RPMI8226 (cell line): ENCODE measurements around the gene C18orf63.

ENCODE experiments used
- DNase-seq: peaks from one replicate; pipeline ENCODE4 v3.0.0-alpha.2; 2015

C18orf63 gene

DNA sequence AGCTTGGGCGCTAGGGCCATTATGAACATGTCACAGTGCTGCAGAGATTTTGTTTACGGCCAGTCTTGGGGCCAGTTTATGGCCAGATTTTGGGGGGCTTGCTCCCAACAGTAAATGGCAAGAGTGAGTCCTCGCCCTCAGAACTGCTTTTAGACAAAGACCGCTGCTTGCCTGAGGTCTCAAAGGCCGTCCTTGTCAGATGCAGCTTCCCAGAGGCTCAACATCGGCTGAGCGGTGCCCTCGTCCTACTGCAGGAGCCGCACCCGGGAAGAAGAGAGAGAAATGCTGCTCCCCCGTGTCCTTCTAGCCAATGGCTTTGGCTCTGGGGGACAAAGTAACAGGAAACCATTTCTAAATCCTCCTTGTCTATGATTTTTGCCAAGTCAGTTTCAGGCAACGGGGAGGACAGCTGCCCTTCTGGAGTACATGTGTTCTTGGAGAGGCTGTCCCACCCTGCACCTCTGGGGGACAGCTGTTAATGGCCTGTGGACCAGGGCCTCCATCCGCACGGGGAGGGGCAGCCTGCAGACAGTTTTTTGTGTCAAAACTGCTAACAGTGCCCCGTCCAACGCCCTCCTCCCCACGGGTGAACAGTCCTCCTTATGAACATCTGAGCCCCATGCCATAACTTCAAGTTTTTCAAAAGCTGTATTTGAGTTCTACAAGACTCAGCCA lies 66.1 kb downstream of the C18orf63 start:
- DNase-seq: no peak

DNA sequence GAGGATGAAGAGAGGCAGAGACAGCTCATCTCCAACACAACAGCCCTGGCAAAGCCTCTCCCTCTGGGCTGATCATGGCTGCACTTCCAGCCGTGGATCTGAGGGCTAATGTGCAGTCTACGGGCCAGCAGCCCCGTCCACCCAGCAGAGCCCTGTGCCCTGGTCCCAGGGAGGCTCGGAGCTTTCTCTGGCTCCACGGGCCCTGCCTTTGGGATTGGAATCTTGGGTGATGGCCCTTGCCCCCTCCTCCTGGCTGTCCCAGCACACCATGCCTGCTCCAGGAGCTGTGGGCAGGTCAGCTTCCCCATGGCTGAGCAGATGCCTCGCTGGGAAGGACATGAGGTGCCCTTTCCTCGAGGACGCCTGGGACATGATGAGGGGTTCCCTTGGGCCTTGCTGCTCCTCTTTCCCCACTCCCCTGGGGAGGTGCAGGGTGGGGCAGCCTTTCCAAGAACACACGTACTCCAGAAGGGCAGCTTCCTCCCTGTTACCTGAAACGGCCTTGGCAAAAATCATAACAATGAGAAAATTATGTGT lies 66.9 kb downstream of the C18orf63 start:
- DNase-seq: no peak

DNA sequence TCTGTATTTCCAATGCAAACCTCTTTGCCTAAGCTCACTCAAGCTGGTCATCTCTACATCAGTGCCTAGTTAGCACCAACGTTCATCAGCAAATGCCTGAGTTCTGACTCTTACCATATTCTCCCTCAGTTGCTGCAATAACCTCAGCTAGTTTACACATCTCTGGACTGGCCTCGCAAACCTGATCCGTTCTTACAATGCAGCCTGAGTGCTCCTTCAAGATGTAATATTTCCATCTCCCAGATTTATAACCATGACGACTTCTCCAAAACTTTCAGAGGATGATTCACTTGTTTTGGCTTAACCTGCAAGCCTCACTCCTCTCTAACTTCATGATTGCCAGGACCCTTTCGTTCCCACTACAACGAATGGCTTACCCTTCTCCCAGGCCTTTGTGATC lies 71.7 kb downstream of the C18orf63 start:
- no peak for DNase-seq

DNA sequence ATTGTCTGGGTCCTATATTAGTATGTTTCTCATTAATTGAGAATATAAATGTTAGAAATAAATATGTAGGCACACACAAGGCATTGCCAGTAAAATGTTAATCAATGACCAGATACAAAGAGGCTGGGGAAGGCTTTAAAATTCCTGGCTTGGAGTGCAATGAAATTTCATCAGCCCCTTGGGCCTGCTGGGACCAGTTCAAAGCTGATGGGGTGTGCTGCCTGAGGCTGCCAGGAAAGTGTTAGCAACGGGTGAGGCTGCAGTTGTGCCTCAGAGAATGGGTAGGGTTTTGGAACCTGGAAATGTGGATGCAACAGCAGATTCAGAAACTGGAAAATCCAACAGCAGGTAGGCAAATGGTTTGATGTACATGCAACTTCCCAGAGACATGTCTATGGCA lies 72.6 kb downstream of the C18orf63 start:
- no peak for DNase-seq

DNA sequence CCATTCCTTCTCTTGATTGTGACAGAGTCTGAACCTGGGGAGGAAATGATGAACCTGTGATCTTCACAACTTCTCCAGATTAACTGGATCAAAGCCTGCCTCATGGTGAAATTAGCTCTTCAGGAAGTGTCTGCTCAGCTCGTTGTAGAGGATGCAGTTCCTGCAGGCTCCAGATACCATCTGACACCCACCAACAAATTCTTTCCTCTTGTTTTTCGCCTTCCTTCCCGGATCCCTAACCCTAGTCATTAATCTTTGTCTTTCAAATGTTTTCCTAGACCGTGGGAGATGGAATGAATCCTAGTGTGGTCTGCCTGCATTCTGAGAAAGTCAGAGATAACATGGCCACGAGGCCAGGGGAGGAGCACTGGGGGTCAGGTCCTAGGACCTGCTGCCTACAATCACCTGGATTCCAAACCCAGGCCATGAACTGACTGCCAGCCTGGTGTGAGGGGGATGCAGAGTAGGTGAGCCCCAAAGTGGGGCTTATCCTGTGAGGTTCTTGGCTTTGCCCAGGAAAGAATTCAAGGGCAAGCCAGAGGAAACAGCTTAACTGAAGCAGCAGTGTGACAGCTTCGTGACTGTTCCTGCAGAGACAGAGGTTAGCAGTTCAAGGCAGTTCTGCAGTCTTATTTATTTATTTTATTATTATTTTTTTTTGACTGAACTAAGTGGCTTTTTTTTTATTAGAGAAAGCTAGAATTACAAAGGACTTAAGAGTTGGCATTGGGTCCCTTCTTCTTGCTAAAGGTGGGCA lies 73.7 kb downstream of the C18orf63 start:
- DNase-seq: no peak

DNA sequence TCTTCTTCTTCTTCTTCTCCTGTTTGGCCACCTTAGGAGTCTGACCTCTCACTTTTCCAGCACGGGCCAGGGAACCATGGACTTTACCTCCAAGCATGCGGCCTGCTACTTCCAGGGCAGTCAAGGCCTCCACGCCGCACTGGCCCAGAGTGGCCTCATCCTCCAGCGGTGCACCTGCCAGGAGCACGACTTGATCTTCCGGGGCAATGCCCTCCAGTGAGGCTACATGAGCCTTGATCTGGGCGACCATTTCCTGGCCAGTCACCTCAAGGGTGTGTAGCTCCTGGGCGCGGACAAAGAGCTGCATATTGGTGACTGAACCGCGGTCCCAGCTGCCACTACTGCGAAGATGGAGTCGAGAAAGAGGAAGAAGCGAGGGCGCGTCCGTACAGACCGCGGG lies 74.4 kb downstream of the C18orf63 start:
- no peak for DNase-seq

DNA sequence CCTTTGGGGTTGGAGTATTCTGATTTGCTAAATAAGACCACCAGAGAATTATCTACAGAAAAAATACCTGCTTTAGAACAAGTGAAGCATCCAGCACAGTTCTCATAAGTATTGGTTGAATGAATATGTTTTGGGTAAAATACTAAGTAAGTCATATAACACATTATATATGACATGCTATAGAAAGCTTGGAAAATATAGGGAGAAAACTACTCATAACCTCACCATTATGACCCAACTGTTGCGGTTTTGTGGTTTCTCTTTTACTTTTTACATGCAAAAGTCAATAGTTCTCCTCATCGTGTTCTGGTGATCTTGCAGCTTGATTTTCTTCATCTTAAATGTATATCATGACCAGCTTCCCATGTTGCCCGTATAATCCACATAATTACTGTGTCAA lies 75.3 kb downstream of the C18orf63 start:
- DNase-seq: no peak

GRCh38 chr18:74392323-74392722 lies 76.7 kb downstream of the C18orf63 start:
- no peak for DNase-seq

DNA sequence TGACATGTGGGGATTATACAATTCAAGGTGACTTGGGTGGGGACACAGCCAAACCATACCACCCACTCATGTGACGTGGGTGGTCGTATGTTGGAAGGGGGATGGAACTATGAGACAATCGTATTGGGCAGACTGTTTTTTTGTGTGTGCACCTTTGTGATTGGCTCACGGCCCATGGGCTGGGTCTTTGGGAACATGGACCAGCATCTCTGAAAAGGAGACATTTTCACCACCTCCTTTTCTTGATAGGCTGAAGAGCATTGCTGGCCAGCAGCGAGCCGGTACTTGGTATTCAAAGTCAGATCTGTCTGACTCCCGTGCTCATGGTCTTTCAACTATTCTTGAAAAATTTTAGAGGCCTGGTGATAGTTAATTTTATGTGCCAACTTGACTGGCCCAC lies 79.4 kb downstream of the C18orf63 start:
- no peak for DNase-seq

DNA sequence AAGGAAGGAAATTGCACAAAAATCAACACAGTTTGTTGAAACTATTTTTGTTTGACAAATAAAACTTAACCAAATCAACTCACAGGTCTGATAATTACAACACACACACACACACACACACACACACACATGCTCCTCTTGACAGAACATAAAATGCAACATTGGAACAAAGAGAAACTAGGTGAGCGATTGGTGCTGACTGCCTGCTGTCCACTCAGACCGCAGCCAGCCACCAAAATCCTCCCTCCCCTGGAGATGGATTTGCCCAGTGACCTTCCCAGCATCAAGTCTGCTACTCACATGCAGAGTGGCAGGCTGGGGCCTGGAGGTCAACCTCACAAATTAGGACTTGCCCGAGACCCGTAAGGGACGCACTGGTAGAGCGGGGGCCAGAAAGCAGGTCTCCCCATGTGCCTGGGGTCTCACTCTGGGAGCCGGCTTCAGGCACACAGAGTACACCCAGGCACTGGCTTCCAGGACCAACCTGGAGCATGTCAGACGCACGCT lies 80.1 kb downstream of the C18orf63 start:
- DNase-seq: no peak

- DNase-seq: no peak
Observed at GRCh38 chr18:74396171-74397169, 80.8 kb downstream of the C18orf63 start.

- DNase-seq: peak; percentile 53
Observed at GRCh38 chr18:74397572-74397971, 81.9 kb downstream of the C18orf63 start.

GRCh38 chr18:74399091-74399887 lies 83.7 kb downstream of the C18orf63 start:
- no peak for DNase-seq

DNA sequence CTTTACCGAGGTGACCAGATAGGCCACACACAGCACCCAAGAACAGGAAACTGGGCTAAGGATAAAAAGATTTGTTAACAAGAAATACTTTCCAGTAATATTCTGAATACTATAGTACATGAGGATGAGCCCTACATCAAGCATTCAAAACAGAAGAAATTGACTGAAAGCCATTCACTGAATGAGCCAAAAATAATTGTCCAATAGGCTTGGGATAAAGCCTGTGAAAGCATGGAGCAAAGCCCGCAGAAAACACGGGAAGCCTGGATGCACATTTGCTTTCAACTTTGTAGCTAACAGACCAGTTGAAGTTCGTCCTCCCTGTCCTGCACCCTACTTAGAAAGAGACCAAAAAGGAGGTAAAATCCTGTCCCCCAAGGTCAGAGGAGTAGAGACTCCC lies 85.2 kb downstream of the C18orf63 start:
- no peak for DNase-seq

GRCh38 chr18:74402806-74403433 lies 87.3 kb downstream of the C18orf63 start:
- no peak for DNase-seq

DNA sequence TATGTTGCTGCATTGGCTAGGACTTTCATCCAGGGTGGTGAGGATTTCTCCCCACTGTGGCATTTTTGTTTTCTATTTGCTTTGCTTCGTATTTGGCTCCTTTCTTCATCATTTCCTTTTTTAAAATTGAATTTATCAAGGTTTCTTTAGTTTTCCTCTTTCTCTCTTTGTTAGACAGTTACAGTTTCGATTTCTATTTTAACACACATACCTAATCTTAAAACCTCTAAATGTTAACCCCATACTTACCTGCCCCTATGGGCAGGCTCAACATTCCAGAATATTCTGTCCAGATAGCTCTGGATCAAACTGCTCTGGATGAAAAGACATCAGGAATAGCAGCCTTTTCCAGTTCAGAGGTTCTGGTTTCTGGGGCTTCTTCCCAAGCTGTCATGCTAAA lies 92.2 kb downstream of the C18orf63 start:
- no peak for DNase-seq
